NCI-H526 (cell line): ENCODE results near the gene EIF6.
A peak's percentile ranks its signal among the peaks of the same experiment; 100 is the strongest.

Experiments
- DNase-seq, 2 experiments: peaks; one replicate each; lab custom pipeline; 2025; lab: John Stamatoyannopoulos, UW

The EIF6 gene

GRCh38 chr20:35293303-35294292, 9.0 kb upstream of the EIF6 start:
- DNase-seq: no peak

GRCh38 chr20:35292504-35293285, 8.1 kb upstream of the EIF6 start:
- DNase-seq: no peak

GRCh38 chr20:35291654-35292503, 7.3 kb upstream of the EIF6 start, which contains the start of gene FAM83C:
FAM83C (minus strand) TSS chr20:35292425; CDS start chr20:35292304, 121 bp downstream.
- DNase-seq: no peak

GRCh38 chr20:35290887-35291417, 6.4 kb upstream of the EIF6 start:
- no peak for DNase-seq

- no peak for DNase-seq
These were observed 5.8 kb upstream of the EIF6 start for GRCh38 chr20:35290186-35290886.

- DNase-seq: no peak
These were observed 3.9 kb upstream of the EIF6 start for GRCh38 chr20:35288325-35289060.

GRCh38 chr20:35287509-35288324, 3.1 kb upstream of the EIF6 start:
- no peak for DNase-seq

- DNase-seq: no peak
These were observed 2.4 kb upstream of the EIF6 start for GRCh38 chr20:35286899-35287508.

- DNase-seq: no peak
These were observed 1.7 kb upstream of the EIF6 start for GRCh38 chr20:35286077-35286898.

- DNase-seq: no peak
These were observed 1.2 kb upstream of the EIF6 start for GRCh38 chr20:35285806-35286076.

GRCh38 chr20:35284992-35285805, 627 bp upstream of the EIF6 start:
- DNase-seq: peak in 1 of 2 experiments; percentile 57

- DNase-seq: no peak
These were observed 918 bp downstream of the EIF6 start for GRCh38 chr20:35283441-35284266.

GRCh38 chr20:35281506-35282101, 3.0 kb downstream of the EIF6 start:
- DNase-seq: no peak

- no peak for DNase-seq
These were observed 4.0 kb downstream of the EIF6 start for GRCh38 chr20:35280523-35280922.

- DNase-seq: no peak
These were observed 4.9 kb downstream of the EIF6 start for GRCh38 chr20:35279533-35280174.

GRCh38 chr20:35279040-35279439, 5.5 kb downstream of the EIF6 start:
- DNase-seq: no peak
